ENCODE measurements around the gene RPAP3. TPM values are rescaled to one million over a fixed set of nuclear protein-coding genes. Genes with fewer than 3 reads are reported as not detected.

Gene RPAP3
- total RNA-seq, 1 experiment from 2014 or later = 47.2 TPM

GRCh38 chr12:47732504-47732903 lies 26.7 kb upstream of the RPAP3 start:
- Histone ChIP-seq H3K4me1 (ENCODE audit: low read length) (peaks cover 46% of the 10 kb centered on the region), H3K9me3 (ENCODE audit: low read length) (no peaks in the 10 kb centered on the region), H3K4me2 (ENCODE audit: low read depth, low read length, poor library complexity, severe bottlenecking) (no peak overlapping the region), H3K4me3 (ENCODE audit: low read length) (no peak overlapping the region), H2AFZ (ENCODE audit: low read length) (no peak overlapping the region), H3K79me2 (ENCODE audit: low read length) (no peaks in the 10 kb centered on the region), H3K27me3 (ENCODE audit: low read length) (no peaks in the 10 kb centered on the region), H3K36me3 (ENCODE audit: insufficient read depth, low read length) (no peaks in the 10 kb centered on the region), H3K27ac (ENCODE audit: low read length) (peak overlapping the region; percentile 20; the same call in 1 of the 2 replicates), H3K9me2 (replicated peaks; ENCODE audit: insufficient read depth, low read length) (no peaks in the 10 kb centered on the region), H3K9ac (ENCODE audit: low read length) (no peak overlapping the region), H4K20me1 (ENCODE audit: insufficient read depth, low read depth, low read length) (no peaks in the 10 kb centered on the region)
- DNase-seq = no peak

DNA sequence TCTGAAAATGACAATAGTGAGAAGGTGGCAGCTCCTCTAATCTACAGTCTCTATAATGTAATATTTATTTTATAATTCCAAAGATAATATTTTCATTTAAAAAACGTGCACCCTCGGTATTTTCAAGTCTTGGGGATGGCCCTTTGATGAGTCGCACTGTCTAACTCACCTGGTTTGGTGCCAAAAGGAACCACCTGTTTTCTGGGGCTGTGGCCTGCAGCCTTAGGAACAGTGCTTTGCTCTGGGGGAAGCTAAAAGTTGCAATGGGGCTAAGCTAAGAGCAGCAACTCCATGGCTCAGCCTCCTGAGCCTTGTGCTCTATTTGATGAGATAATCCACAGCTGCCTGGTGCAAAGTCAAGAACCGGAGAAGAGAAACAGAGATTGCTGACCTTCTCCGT lies 25.9 kb upstream of the RPAP3 start:
- H3K9me3 ChIP-seq (ENCODE audit: low read length) = no peaks in the 10 kb centered on the region
- no peak overlapping the region for H2AFZ ChIP-seq (ENCODE audit: low read length)
- H3K27ac ChIP-seq (ENCODE audit: low read length) = peak overlapping the region; percentile 20; the same call in 1 of the 2 replicates
- no peaks in the 10 kb centered on the region for H3K9me2 ChIP-seq (replicated peaks; ENCODE audit: insufficient read depth, low read length)
- H3K36me3 ChIP-seq (ENCODE audit: insufficient read depth, low read length) = no peaks in the 10 kb centered on the region
- H3K4me3 ChIP-seq (ENCODE audit: low read length) = no peak overlapping the region
- no peak overlapping the region for H3K4me2 ChIP-seq (ENCODE audit: low read depth, low read length, poor library complexity, severe bottlenecking)
- no peak for DNase-seq
- no peaks in the 10 kb centered on the region for H4K20me1 ChIP-seq (ENCODE audit: insufficient read depth, low read depth, low read length)
- no peaks in the 10 kb centered on the region for H3K79me2 ChIP-seq (ENCODE audit: low read length)
- H3K4me1 ChIP-seq (ENCODE audit: low read length) = peaks cover 54% of the 10 kb centered on the region
- H3K9ac ChIP-seq (ENCODE audit: low read length) = no peak overlapping the region
- H3K27me3 ChIP-seq (ENCODE audit: low read length) = no peaks in the 10 kb centered on the region

- no peaks in the 10 kb centered on the region for H3K9me3 ChIP-seq (ENCODE audit: low read length)
- DNase-seq = no peak
- H3K27me3 ChIP-seq (ENCODE audit: low read length) = no peaks in the 10 kb centered on the region
- no peaks in the 10 kb centered on the region for H3K36me3 ChIP-seq (ENCODE audit: insufficient read depth, low read length)
- no peak overlapping the region for H3K27ac ChIP-seq (ENCODE audit: low read length)
- peaks cover 68% of the 10 kb centered on the region for H3K4me1 ChIP-seq (ENCODE audit: low read length)
- no peak overlapping the region for H3K4me2 ChIP-seq (ENCODE audit: low read depth, low read length, poor library complexity, severe bottlenecking)
- H4K20me1 ChIP-seq (ENCODE audit: insufficient read depth, low read depth, low read length) = no peaks in the 10 kb centered on the region
- H3K4me3 ChIP-seq (ENCODE audit: low read length) = no peak overlapping the region
- H2AFZ ChIP-seq (ENCODE audit: low read length) = no peak overlapping the region
- no peaks in the 10 kb centered on the region for H3K79me2 ChIP-seq (ENCODE audit: low read length)
- H3K9ac ChIP-seq (ENCODE audit: low read length) = no peak overlapping the region
- H3K9me2 ChIP-seq (replicated peaks; ENCODE audit: insufficient read depth, low read length) = no peaks in the 10 kb centered on the region
Observed at GRCh38 chr12:47730341-47730744, 24.5 kb upstream of the RPAP3 start.

- no peak overlapping the region for H3K4me2 ChIP-seq (ENCODE audit: low read depth, low read length, poor library complexity, severe bottlenecking)
- H2AFZ ChIP-seq (ENCODE audit: low read length) = no peak overlapping the region
- DNase-seq = no peak
- no peak overlapping the region for H3K4me3 ChIP-seq (ENCODE audit: low read length)
- no peaks in the 10 kb centered on the region for H3K79me2 ChIP-seq (ENCODE audit: low read length)
- no peaks in the 10 kb centered on the region for H3K9me2 ChIP-seq (replicated peaks; ENCODE audit: insufficient read depth, low read length)
- H3K36me3 ChIP-seq (ENCODE audit: insufficient read depth, low read length) = no peaks in the 10 kb centered on the region
- no peak overlapping the region for H3K9ac ChIP-seq (ENCODE audit: low read length)
- no peaks in the 10 kb centered on the region for H3K9me3 ChIP-seq (ENCODE audit: low read length)
- peaks cover 71% of the 10 kb centered on the region for H3K4me1 ChIP-seq (ENCODE audit: low read length)
- H3K27me3 ChIP-seq (ENCODE audit: low read length) = no peaks in the 10 kb centered on the region
- peak overlapping the region; percentile 97; the same call in 1 of the 2 replicates for H3K27ac ChIP-seq (ENCODE audit: low read length)
- H4K20me1 ChIP-seq (ENCODE audit: insufficient read depth, low read depth, low read length) = no peaks in the 10 kb centered on the region
Observed at GRCh38 chr12:47729233-47729632, 23.4 kb upstream of the RPAP3 start.

DNA sequence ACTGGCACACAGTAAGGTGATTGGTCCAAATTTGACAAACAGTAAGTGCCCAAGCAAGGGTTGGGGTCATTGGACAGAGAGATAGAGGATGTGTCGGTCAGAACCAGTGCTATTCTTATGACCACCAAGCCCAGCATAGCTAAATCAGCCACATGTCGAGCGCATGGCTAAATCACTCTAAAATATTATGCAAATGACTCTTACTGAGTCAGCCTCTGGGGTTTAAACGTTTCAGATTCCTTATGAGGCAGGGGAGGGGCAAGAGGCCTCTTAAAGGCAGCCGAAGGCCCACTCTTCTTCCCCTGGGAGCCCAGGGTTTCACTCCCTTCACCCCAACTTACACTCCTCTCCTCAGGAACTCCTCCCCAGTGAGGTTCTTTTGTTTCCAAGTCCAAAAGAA lies 20.1 kb upstream of the RPAP3 start:
- Histone ChIP-seq H3K27me3 (ENCODE audit: low read length) (no peaks in the 10 kb centered on the region), H3K9me3 (ENCODE audit: low read length) (no peaks in the 10 kb centered on the region), H3K9ac (ENCODE audit: low read length) (peak overlapping the region; percentile 69), H3K4me3 (ENCODE audit: low read length) (peak overlapping the region; percentile 57), H3K4me2 (ENCODE audit: low read depth, low read length, poor library complexity, severe bottlenecking) (peak overlapping the region; percentile 74), H3K4me1 (ENCODE audit: low read length) (peaks cover 81% of the 10 kb centered on the region), H3K27ac (ENCODE audit: low read length) (peak overlapping the region; percentile 97), H3K79me2 (ENCODE audit: low read length) (no peaks in the 10 kb centered on the region), H3K36me3 (ENCODE audit: insufficient read depth, low read length) (no peaks in the 10 kb centered on the region), H4K20me1 (ENCODE audit: insufficient read depth, low read depth, low read length) (no peaks in the 10 kb centered on the region), H2AFZ (ENCODE audit: low read length) (no peak overlapping the region), H3K9me2 (replicated peaks; ENCODE audit: insufficient read depth, low read length) (no peaks in the 10 kb centered on the region)
- peak; percentile 97 for DNase-seq

- peak within 1 kb of the TSS; percentile 97 for H3K27ac ChIP-seq (ENCODE audit: low read length)
- no peaks in the 10 kb centered on the region for H3K27me3 ChIP-seq (ENCODE audit: low read length)
- H3K79me2 ChIP-seq (ENCODE audit: low read length) = no peaks in the 10 kb centered on the region
- no peaks in the 10 kb centered on the region for H3K9me2 ChIP-seq (replicated peaks; ENCODE audit: insufficient read depth, low read length)
- H3K4me1 ChIP-seq (ENCODE audit: low read length) = peaks cover 81% of the 10 kb centered on the region
- H3K36me3 ChIP-seq (ENCODE audit: insufficient read depth, low read length) = no peaks in the 10 kb centered on the region
- peak within 1 kb of the TSS; percentile 57 for H3K4me3 ChIP-seq (ENCODE audit: low read length)
- no peaks in the 10 kb centered on the region for H4K20me1 ChIP-seq (ENCODE audit: insufficient read depth, low read depth, low read length)
- DNase-seq = no peak
- no peaks in the 10 kb centered on the region for H3K9me3 ChIP-seq (ENCODE audit: low read length)
- peak within 1 kb of the TSS; percentile 74 for H3K4me2 ChIP-seq (ENCODE audit: low read depth, low read length, poor library complexity, severe bottlenecking)
- no peak within 1 kb of the TSS for H2AFZ ChIP-seq (ENCODE audit: low read length)
- H3K9ac ChIP-seq (ENCODE audit: low read length) = peak within 1 kb of the TSS; percentile 69
Observed at GRCh38 chr12:47725091-47725772, 19.4 kb upstream of the RPAP3 start, which contains the start of gene ENDOU. TSS of gene ENDOU (minus strand) at chr12:47725490. CDS start at chr12:47725413, 77 bp downstream.

DNA sequence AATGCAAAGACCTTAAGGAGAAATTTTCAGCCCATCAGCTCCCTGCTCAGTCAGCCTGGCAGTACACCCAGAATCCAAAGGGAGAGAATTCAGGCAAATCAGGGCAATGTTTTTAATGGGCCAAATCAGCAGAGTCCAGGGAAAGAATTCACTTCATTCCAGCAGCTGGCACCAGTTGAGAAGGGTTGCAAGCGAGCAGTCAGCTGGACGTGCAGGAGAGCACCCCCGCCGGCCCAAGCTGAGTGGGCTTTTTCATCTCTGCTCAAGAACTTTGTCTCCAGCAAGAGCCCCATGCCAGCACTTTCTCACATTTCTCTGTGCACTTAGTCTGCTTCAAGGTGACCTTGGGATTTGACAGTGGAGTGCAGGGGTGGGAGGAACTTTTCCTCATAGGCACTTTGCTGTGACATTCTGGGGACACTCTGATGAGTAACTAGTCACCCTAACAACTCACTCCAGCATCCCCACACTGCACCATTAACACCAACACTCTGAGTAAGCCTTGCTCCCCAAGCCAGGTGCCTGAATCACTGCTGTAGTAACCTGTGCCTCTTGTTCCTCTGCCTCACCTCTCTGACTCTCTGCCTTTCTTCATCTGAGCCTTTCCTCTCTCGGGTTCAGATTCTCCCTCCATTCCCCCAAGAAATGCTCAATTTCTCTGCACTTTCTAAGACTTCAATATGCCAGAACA lies 17.3 kb upstream of the RPAP3 start:
- DNase-seq = no peak
- peaks cover 71% of the 10 kb centered on the region for H3K4me1 ChIP-seq (ENCODE audit: low read length)
- H3K79me2 ChIP-seq (ENCODE audit: low read length) = no peaks in the 10 kb centered on the region
- H3K4me3 ChIP-seq (ENCODE audit: low read length) = no peak overlapping the region
- no peaks in the 10 kb centered on the region for H3K9me3 ChIP-seq (ENCODE audit: low read length)
- no peaks in the 10 kb centered on the region for H3K27me3 ChIP-seq (ENCODE audit: low read length)
- H4K20me1 ChIP-seq (ENCODE audit: insufficient read depth, low read depth, low read length) = no peaks in the 10 kb centered on the region
- peak overlapping the region; percentile 74 for H3K4me2 ChIP-seq (ENCODE audit: low read depth, low read length, poor library complexity, severe bottlenecking)
- no peaks in the 10 kb centered on the region for H3K9me2 ChIP-seq (replicated peaks; ENCODE audit: insufficient read depth, low read length)
- H3K27ac ChIP-seq (ENCODE audit: low read length) = peak overlapping the region; percentile 97
- no peaks in the 10 kb centered on the region for H3K36me3 ChIP-seq (ENCODE audit: insufficient read depth, low read length)
- no peak overlapping the region for H2AFZ ChIP-seq (ENCODE audit: low read length)
- H3K9ac ChIP-seq (ENCODE audit: low read length) = peak overlapping the region; percentile 9; the same call in 1 of the 2 replicates

- Histone ChIP-seq H3K9me2 (replicated peaks; ENCODE audit: insufficient read depth, low read length) (no peaks in the 10 kb centered on the region), H2AFZ (ENCODE audit: low read length) (no peak overlapping the region), H3K9me3 (ENCODE audit: low read length) (no peaks in the 10 kb centered on the region), H3K4me3 (ENCODE audit: low read length) (no peak overlapping the region), H3K9ac (ENCODE audit: low read length) (no peak overlapping the region), H4K20me1 (ENCODE audit: insufficient read depth, low read depth, low read length) (no peaks in the 10 kb centered on the region), H3K27ac (ENCODE audit: low read length) (no peak overlapping the region; the same call in 1 of the 2 replicates), H3K27me3 (ENCODE audit: low read length) (no peaks in the 10 kb centered on the region), H3K4me1 (ENCODE audit: low read length) (peaks cover 71% of the 10 kb centered on the region), H3K79me2 (ENCODE audit: low read length) (no peaks in the 10 kb centered on the region), H3K36me3 (ENCODE audit: insufficient read depth, low read length) (no peaks in the 10 kb centered on the region), H3K4me2 (ENCODE audit: low read depth, low read length, poor library complexity, severe bottlenecking) (no peak overlapping the region)
- no peak for DNase-seq
Observed at GRCh38 chr12:47722136-47722834, 16.5 kb upstream of the RPAP3 start.

Data from Karpas-422 (cell line).